Peyer's patch (tissue), 4 donors: ENCODE measurements around the gene NUDT13.

Experiments
- POLR2A ChIP-seq, 2 donors: fragments of 450-650 bp; IDR thresholded peaks; one replicate each; pipeline ENCODE4 v1.5.1; 2017; ENCODE audit warnings: antibody characterized with exemption in 2 of 2, mild to moderate bottlenecking in 2 of 2, moderate library complexity in 2 of 2
- TF ChIP-seq, protein P1 (sequence below), 6 experiments: fragments of 450-650 bp in 4 of 6; fragments of 200-600 bp in 2 of 6; sonication (generic) in 1 of 6; IDR thresholded peaks; one replicate each; pipeline ENCODE4 v1.5.1; 2017 to 2019; ENCODE audit warnings: antibody characterized with exemption in 6 of 6, mild to moderate bottlenecking in 3 of 6, moderate library complexity in 1 of 6

DNA sequence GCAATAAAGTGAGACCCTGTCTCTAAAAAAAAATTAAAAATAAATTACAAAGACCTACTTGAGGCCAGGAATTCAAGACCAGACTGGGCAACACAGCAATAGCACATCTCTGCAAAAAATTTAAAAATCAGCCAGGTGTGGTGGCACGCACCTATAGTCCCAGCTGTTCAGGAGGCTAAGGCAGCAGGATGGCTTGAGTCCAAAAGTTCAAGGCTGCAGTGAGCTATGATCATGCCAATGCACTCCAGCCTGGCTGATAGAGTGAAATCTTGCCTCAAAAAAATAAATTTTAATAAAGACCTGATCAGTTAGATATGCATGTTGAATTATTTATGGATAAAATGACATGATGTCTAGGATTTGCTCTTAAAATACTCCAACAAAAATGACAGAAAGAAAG, 48.5 kb upstream of the NUDT13 start:
- TF ChIP-seq, protein P1, sequence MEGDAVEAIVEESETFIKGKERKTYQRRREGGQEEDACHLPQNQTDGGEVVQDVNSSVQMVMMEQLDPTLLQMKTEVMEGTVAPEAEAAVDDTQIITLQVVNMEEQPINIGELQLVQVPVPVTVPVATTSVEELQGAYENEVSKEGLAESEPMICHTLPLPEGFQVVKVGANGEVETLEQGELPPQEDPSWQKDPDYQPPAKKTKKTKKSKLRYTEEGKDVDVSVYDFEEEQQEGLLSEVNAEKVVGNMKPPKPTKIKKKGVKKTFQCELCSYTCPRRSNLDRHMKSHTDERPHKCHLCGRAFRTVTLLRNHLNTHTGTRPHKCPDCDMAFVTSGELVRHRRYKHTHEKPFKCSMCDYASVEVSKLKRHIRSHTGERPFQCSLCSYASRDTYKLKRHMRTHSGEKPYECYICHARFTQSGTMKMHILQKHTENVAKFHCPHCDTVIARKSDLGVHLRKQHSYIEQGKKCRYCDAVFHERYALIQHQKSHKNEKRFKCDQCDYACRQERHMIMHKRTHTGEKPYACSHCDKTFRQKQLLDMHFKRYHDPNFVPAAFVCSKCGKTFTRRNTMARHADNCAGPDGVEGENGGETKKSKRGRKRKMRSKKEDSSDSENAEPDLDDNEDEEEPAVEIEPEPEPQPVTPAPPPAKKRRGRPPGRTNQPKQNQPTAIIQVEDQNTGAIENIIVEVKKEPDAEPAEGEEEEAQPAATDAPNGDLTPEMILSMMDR (IDR thresholded peaks at IDR 0.05) = no peak
- no peak for TF ChIP-seq POLR2A (IDR thresholded peaks at IDR 0.05)
